ENCODE results near the gene PCDHA12.
A peak's percentile ranks its signal among the peaks of the same experiment; 100 is the strongest.

Gene PCDHA12

GRCh38 chr5:140925806-140926442 is 50.8 kb downstream of the PCDHA12 start, which contains the start of gene PCDHAC1:
Gene PCDHAC1, plus strand, starts transcription at chr5:140926299. Its CDS starts 594 bp downstream, at chr5:140926893.
- in situ Hi-C loops (cut with MboI; ENCODE audit: low pct_unique_long_range_greater_than_20kb, low sequenced_read_pairs): no loop called here
- no peak for DNase-seq

- DNase-seq: peak; percentile 51
- in situ Hi-C loops (cut with MboI; ENCODE audit: low pct_unique_long_range_greater_than_20kb, low sequenced_read_pairs): no loop called here
Observed at GRCh38 chr5:140926443-140927227, 51.5 kb downstream of the PCDHA12 start.

DNA sequence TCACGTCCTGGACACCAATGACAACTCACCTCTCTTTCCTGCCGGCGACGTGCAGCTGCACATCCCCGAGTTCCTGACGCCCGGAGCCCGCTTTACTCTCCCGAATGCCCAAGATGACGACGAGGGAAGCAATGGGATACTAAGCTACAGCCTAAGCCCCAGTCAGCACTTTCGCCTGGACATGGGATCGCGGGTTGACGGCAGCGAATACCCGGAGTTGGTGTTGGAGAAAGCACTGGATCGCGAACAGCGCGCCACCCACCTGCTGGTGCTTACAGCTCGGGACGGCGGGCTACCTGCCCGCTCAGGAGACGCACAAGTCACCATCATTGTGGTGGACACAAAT is 52.1 kb downstream of the PCDHA12 start:
- no peak for DNase-seq
- in situ Hi-C loops (cut with MboI; ENCODE audit: low pct_unique_long_range_greater_than_20kb, low sequenced_read_pairs): no loop called here
